Transverse colon (tissue), 4 donors: ENCODE results near the gene CCDC63.

Source experiments
- CTCF ChIP-seq, 5 experiments: fragments of 200-600 bp in 3 of 5; fragments of 450-650 bp in 2 of 5; sonication (generic) in 3 of 5; IDR thresholded peaks; 1 replicate in 2 of 5; 2 replicates in 3 of 5; pipeline ENCODE4 v1.5.1; 2016 to 2017; ENCODE audit warnings: antibody characterized with exemption in 5 of 5, inconsistent platforms in 3 of 5, mild to moderate bottlenecking in 2 of 5, moderate library complexity in 1 of 5
- EP300 ChIP-seq: sonication (generic); formaldehyde crosslinking; IDR thresholded peaks from one replicate; pipeline ENCODE4 v1.6.1; 2017; ENCODE audit warnings: antibody characterized with exemption, low read depth
- POLR2A ChIP-seq: fragments of 450-650 bp; IDR thresholded peaks from one replicate; pipeline ENCODE4 v1.6.1; 2016; ENCODE audit warnings: antibody characterized with exemption, mild to moderate bottlenecking, moderate library complexity
- POLR2AphosphoS5 ChIP-seq, 3 donors: sonication (generic); formaldehyde crosslinking; IDR thresholded peaks; one replicate each; pipeline ENCODE4 v1.6.1; 2016; ENCODE audit warnings: antibody characterized with exemption in 3 of 3

GRCh38 chr12:110906985-110907384 lies 60.2 kb downstream of the CCDC63 start:
- TF ChIP-seq POLR2AphosphoS5 (IDR thresholded peaks at IDR 0.05) (no peak), POLR2A (no peak), CTCF (IDR thresholded peaks at IDR 0.05) (no peak), EP300 (no peak)
